AG08395 (cell line): ENCODE results near the gene SHCBP1L.

ENCODE experiments used
- DNase-seq: peaks from one replicate; pipeline ENCODE4 v3.0.0; 2012; ENCODE audit warnings: mixed read lengths, low spot score

SHCBP1L gene

GRCh38 chr1:182952677-182953444, at the start of gene SHCBP1L:
SHCBP1L (minus strand) TSS chr1:182953166; CDS start chr1:182953133, 33 bp downstream.
- DNase-seq = no peak

GRCh38 chr1:183002267-183002666, 49.3 kb upstream of the SHCBP1L start:
- no peak for DNase-seq

- no peak for DNase-seq
Measured at GRCh38 chr1:183000167-183000962, 47.4 kb upstream of the SHCBP1L start.

- no peak for DNase-seq
Measured at GRCh38 chr1:182998482-182998881, 45.5 kb upstream of the SHCBP1L start.

- no peak for DNase-seq
Measured at GRCh38 chr1:182996816-182997215, 43.9 kb upstream of the SHCBP1L start.

- no peak for DNase-seq
Measured at GRCh38 chr1:182995894-182996293, 42.9 kb upstream of the SHCBP1L start.

GRCh38 chr1:182993746-182994145, 40.8 kb upstream of the SHCBP1L start:
- DNase-seq = no peak

- no peak for DNase-seq
Measured at GRCh38 chr1:182990413-182991144, 37.6 kb upstream of the SHCBP1L start.

GRCh38 chr1:182985876-182986275, 32.9 kb upstream of the SHCBP1L start:
- no peak for DNase-seq

GRCh38 chr1:182984621-182985020, 31.7 kb upstream of the SHCBP1L start:
- DNase-seq = no peak

- no peak for DNase-seq
Measured at GRCh38 chr1:182984138-182984537, 31.2 kb upstream of the SHCBP1L start.

- no peak for DNase-seq
Measured at GRCh38 chr1:182978151-182978853, 25.3 kb upstream of the SHCBP1L start.

GRCh38 chr1:182977480-182977879, 24.5 kb upstream of the SHCBP1L start:
- no peak for DNase-seq

GRCh38 chr1:182974506-182975191, 21.7 kb upstream of the SHCBP1L start:
- DNase-seq = peak; percentile 27

GRCh38 chr1:182972829-182973228, 19.9 kb upstream of the SHCBP1L start:
- DNase-seq = no peak

- no peak for DNase-seq
Measured at GRCh38 chr1:182972231-182972630, 19.3 kb upstream of the SHCBP1L start.

- no peak for DNase-seq
Measured at GRCh38 chr1:182971219-182971618, 18.3 kb upstream of the SHCBP1L start.

- no peak for DNase-seq
Measured at GRCh38 chr1:182968836-182969734, 16.1 kb upstream of the SHCBP1L start.

GRCh38 chr1:182968151-182968741, 15.3 kb upstream of the SHCBP1L start:
- no peak for DNase-seq

- DNase-seq = no peak
Measured at GRCh38 chr1:182965861-182966260, 12.9 kb upstream of the SHCBP1L start.
